ENCODE data around the gene CLDN25.

DNA sequence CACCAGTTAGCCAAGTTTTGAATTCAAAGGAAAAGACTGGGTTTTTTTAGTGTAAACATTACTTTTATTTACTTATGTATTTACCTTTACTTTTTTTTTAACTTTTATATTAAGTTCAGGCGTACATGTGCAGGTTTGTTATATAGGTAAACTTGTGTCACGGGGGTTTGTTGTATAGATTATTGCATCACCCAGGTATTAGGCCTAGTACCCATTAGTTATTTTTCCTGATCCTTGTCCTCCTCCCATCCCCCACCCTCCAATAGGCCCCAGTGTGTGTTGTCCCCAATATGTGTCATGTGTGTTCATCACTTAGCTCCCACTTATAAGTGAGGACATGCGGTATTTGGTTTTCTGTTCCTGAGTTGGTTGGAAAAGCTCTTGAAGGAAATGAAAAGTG, 26.7 kb upstream of the CLDN25 start:
- TF ChIP-seq, protein P1, sequence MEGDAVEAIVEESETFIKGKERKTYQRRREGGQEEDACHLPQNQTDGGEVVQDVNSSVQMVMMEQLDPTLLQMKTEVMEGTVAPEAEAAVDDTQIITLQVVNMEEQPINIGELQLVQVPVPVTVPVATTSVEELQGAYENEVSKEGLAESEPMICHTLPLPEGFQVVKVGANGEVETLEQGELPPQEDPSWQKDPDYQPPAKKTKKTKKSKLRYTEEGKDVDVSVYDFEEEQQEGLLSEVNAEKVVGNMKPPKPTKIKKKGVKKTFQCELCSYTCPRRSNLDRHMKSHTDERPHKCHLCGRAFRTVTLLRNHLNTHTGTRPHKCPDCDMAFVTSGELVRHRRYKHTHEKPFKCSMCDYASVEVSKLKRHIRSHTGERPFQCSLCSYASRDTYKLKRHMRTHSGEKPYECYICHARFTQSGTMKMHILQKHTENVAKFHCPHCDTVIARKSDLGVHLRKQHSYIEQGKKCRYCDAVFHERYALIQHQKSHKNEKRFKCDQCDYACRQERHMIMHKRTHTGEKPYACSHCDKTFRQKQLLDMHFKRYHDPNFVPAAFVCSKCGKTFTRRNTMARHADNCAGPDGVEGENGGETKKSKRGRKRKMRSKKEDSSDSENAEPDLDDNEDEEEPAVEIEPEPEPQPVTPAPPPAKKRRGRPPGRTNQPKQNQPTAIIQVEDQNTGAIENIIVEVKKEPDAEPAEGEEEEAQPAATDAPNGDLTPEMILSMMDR (conservative IDR thresholded peaks at IDR 0.05; ENCODE audit: low read depth in 2 of 2): no peak
- TF ChIP-seq POLR2AphosphoS5 (IDR thresholded peaks at IDR 0.05; ENCODE audit: low read depth) (no peak), EZH2 (IDR thresholded peaks at IDR 0.05; ENCODE audit: low read depth, unreplicated experiment) (no peak), CREB1 (CRISPR knock-in tag; IDR thresholded peaks at IDR 0.05; ENCODE audit: low read depth) (no peak), EZH2phosphoT487 (IDR thresholded peaks at IDR 0.05; ENCODE audit: unreplicated experiment) (no peak), STAT1 (IDR thresholded peaks at IDR 0.05; ENCODE audit: unreplicated experiment) (no peak), NANOG (IDR thresholded peaks at IDR 0.05; ENCODE audit: borderline replicate concordance) (no peak), ZNF331 (CRISPR knock-in tag; IDR thresholded peaks at IDR 0.05; ENCODE audit: low read depth) (no peak)
- TF ChIP-seq, protein P2, sequence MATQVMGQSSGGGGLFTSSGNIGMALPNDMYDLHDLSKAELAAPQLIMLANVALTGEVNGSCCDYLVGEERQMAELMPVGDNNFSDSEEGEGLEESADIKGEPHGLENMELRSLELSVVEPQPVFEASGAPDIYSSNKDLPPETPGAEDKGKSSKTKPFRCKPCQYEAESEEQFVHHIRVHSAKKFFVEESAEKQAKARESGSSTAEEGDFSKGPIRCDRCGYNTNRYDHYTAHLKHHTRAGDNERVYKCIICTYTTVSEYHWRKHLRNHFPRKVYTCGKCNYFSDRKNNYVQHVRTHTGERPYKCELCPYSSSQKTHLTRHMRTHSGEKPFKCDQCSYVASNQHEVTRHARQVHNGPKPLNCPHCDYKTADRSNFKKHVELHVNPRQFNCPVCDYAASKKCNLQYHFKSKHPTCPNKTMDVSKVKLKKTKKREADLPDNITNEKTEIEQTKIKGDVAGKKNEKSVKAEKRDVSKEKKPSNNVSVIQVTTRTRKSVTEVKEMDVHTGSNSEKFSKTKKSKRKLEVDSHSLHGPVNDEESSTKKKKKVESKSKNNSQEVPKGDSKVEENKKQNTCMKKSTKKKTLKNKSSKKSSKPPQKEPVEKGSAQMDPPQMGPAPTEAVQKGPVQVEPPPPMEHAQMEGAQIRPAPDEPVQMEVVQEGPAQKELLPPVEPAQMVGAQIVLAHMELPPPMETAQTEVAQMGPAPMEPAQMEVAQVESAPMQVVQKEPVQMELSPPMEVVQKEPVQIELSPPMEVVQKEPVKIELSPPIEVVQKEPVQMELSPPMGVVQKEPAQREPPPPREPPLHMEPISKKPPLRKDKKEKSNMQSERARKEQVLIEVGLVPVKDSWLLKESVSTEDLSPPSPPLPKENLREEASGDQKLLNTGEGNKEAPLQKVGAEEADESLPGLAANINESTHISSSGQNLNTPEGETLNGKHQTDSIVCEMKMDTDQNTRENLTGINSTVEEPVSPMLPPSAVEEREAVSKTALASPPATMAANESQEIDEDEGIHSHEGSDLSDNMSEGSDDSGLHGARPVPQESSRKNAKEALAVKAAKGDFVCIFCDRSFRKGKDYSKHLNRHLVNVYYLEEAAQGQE (IDR thresholded peaks at IDR 0.05; ENCODE audit: unreplicated experiment): no peak
- TF ChIP-seq, protein P3, sequence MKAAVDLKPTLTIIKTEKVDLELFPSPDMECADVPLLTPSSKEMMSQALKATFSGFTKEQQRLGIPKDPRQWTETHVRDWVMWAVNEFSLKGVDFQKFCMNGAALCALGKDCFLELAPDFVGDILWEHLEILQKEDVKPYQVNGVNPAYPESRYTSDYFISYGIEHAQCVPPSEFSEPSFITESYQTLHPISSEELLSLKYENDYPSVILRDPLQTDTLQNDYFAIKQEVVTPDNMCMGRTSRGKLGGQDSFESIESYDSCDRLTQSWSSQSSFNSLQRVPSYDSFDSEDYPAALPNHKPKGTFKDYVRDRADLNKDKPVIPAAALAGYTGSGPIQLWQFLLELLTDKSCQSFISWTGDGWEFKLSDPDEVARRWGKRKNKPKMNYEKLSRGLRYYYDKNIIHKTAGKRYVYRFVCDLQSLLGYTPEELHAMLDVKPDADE (IDR thresholded peaks at IDR 0.05): no peak
- TF ChIP-seq, protein P4, sequence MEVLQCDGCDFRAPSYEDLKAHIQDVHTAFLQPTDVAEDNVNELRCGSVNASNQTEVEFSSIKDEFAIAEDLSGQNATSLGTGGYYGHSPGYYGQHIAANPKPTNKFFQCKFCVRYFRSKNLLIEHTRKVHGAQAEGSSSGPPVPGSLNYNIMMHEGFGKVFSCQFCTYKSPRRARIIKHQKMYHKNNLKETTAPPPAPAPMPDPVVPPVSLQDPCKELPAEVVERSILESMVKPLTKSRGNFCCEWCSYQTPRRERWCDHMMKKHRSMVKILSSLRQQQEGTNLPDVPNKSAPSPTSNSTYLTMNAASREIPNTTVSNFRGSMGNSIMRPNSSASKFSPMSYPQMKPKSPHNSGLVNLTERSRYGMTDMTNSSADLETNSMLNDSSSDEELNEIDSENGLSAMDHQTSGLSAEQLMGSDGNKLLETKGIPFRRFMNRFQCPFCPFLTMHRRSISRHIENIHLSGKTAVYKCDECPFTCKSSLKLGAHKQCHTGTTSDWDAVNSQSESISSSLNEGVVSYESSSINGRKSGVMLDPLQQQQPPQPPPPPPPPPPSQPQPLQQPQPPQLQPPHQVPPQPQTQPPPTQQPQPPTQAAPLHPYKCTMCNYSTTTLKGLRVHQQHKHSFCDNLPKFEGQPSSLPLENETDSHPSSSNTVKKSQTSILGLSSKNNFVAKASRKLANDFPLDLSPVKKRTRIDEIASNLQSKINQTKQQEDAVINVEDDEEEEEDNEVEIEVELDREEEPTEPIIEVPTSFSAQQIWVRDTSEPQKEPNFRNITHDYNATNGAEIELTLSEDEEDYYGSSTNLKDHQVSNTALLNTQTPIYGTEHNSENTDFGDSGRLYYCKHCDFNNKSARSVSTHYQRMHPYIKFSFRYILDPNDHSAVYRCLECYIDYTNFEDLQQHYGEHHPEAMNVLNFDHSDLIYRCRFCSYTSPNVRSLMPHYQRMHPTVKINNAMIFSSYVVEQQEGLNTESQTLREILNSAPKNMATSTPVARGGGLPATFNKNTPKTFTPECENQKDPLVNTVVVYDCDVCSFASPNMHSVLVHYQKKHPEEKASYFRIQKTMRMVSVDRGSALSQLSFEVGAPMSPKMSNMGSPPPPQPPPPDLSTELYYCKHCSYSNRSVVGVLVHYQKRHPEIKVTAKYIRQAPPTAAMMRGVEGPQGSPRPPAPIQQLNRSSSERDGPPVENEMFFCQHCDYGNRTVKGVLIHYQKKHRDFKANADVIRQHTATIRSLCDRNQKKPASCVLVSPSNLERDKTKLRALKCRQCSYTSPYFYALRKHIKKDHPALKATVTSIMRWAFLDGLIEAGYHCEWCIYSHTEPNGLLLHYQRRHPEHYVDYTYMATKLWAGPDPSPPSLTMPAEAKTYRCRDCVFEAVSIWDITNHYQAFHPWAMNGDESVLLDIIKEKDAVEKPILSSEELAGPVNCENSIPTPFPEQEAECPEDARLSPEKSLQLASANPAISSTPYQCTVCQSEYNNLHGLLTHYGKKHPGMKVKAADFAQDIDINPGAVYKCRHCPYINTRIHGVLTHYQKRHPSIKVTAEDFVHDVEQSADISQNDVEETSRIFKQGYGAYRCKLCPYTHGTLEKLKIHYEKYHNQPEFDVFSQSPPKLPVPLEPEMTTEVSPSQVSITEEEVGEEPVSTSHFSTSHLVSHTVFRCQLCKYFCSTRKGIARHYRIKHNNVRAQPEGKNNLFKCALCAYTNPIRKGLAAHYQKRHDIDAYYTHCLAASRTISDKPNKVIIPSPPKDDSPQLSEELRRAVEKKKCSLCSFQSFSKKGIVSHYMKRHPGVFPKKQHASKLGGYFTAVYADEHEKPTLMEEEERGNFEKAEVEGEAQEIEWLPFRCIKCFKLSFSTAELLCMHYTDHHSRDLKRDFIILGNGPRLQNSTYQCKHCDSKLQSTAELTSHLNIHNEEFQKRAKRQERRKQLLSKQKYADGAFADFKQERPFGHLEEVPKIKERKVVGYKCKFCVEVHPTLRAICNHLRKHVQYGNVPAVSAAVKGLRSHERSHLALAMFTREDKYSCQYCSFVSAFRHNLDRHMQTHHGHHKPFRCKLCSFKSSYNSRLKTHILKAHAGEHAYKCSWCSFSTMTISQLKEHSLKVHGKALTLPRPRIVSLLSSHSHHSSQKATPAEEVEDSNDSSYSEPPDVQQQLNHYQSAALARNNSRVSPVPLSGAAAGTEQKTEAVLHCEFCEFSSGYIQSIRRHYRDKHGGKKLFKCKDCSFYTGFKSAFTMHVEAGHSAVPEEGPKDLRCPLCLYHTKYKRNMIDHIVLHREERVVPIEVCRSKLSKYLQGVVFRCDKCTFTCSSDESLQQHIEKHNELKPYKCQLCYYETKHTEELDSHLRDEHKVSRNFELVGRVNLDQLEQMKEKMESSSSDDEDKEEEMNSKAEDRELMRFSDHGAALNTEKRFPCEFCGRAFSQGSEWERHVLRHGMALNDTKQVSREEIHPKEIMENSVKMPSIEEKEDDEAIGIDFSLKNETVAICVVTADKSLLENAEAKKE (CRISPR knock-in tag; IDR thresholded peaks at IDR 0.05): no peak

Data from GM23338 (cell line).